ENCODE data around the gene PTK7. TPM values are rescaled to one million over a fixed set of nuclear protein-coding genes. Genes with fewer than 3 reads are reported as not detected.
A peak's percentile ranks its signal among the peaks of the same experiment; 100 is the strongest.

The PTK7 gene
- total RNA-seq, 1 donor from 2014 or later: 4.3 TPM

DNA sequence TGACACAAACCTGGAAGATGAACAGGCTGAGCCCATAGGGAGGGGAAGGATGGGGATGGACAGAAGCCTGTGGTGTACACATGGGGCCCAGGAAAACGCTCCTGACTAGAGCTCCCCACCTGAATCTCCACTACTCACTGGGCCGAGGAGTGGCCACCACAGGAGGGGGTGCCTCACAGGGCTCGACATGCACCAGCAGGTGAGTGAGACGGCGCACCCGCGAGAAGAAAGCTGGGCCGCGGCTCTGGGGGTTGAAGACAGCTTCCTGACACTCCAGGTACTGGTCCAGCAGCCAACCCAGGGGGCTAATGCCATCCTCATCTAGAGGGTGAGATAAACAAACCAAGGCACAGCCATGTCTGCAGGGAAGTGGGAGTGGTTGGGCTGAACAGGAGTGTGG lies 32.8 kb upstream of the PTK7 start:
- DNase-seq: no peak
- Mint-ChIP-seq H3K9me3 (no peaks in the 10 kb centered on the region), H3K27ac (no peak overlapping the region)

DNA sequence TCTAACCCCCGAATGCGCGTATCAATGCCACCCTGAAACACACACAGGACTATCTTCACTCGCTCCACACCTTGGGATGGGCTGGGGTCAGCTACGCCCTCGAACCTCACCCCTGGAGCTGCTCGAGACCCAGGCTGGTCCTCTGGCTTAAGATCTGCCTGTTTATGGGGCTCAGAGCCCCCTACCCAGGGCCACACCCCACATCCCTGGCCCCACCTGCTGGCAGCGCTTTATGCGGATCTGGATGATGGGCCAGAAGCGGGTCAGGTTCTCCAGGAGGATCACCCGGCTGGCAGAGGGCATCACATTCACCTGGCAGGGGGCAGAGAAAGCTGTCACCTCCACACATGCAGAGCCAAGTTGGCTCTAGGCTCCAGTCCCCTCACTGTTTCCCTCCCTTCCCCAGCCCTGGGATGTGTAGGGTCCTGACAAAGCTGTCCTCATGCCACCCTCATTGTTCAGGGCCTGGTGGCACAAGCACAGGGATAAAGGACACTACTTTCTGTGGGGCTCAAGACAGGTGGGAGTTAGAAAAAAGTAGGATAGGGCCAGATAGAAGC lies 30.7 kb upstream of the PTK7 start:
- no peak for DNase-seq
- no peak overlapping the region for H3K4me3 Mint-ChIP-seq
- intact Hi-C loops (cut with micrococcal nuclease): no loop called here
- H3K4me1 Mint-ChIP-seq: no peaks in the 10 kb centered on the region
- no peaks in the 10 kb centered on the region for H3K27me3 Mint-ChIP-seq
- peaks cover 40% of the 10 kb centered on the region for H3K36me3 Mint-ChIP-seq (ENCODE audit: low read depth)
- no peaks in the 10 kb centered on the region for H3K9me3 Mint-ChIP-seq
- no peak overlapping the region for H3K27ac Mint-ChIP-seq

More for the DNA sequence above, 32.8 kb upstream of the PTK7 start:
- Mint-ChIP-seq H3K27me3 (no peaks in the 10 kb centered on the region), H3K36me3 (ENCODE audit: low read depth) (peaks cover 43% of the 10 kb centered on the region), H3K4me3 (no peak overlapping the region), H3K4me1 (no peaks in the 10 kb centered on the region)
- intact Hi-C loops (cut with micrococcal nuclease): no loop called here

DNA sequence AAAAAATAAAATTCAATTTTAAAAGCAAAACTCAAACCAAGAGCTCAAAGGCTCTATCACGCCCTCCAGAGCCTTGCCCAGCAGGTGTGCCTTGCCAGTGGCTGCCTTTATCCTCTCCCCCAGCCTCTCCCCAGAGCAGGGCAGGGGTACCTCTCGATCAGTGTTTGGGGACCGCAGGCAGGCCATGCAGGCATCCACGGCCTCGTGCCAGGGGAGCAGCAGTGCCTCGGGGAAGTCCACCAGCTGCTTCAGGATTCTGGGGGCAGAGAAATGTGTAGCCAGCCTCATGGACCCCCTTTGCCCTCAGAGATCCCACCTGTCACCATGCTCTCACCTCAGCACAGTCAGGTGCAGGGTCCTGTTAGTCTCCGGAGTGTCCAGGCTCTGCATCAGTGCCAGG lies 28.1 kb upstream of the PTK7 start:
- no peaks in the 10 kb centered on the region for H3K27me3 Mint-ChIP-seq
- H3K4me3 Mint-ChIP-seq: no peak overlapping the region
- peaks cover 20% of the 10 kb centered on the region for H3K4me1 Mint-ChIP-seq
- intact Hi-C loops (cut with micrococcal nuclease): no loop called here
- H3K9me3 Mint-ChIP-seq: no peaks in the 10 kb centered on the region
- peaks cover 44% of the 10 kb centered on the region for H3K36me3 Mint-ChIP-seq (ENCODE audit: low read depth)
- no peak overlapping the region for H3K27ac Mint-ChIP-seq
- no peak for DNase-seq

DNA sequence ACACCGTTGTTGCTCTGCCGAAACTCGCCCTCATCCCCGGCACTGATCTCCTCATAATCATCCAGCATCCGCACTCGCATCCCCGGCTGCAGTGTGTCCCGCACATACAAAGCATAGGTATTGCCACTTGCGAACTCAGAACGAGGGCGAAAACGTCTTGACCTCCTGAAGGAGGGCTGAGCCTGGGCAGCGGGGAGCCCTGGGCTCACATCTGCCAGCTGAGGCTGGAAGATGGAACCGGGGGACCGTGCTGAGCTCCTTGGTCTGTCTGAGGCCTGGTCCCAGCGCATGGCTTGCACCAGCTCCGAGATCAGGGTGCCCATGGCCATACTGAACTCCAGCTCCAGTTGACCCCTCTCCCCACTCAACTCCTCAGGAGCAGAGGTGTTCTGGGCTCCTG lies 25.1 kb upstream of the PTK7 start:
- DNase-seq: no peak
- Mint-ChIP-seq H3K4me1 (peaks cover 32% of the 10 kb centered on the region), H3K27ac (no peak overlapping the region), H3K27me3 (no peaks in the 10 kb centered on the region), H3K4me3 (peak overlapping the region; percentile 22), H3K36me3 (ENCODE audit: low read depth) (peaks cover 44% of the 10 kb centered on the region), H3K9me3 (no peaks in the 10 kb centered on the region)
- intact Hi-C loops (cut with micrococcal nuclease): loop anchor here (5.0 to 10.0 kb wide), 4 partner anchors 74 to 486 kb away; partner anchors contain the start of genes PEX6, POLR1C, UBR2 and YIPF3

DNA sequence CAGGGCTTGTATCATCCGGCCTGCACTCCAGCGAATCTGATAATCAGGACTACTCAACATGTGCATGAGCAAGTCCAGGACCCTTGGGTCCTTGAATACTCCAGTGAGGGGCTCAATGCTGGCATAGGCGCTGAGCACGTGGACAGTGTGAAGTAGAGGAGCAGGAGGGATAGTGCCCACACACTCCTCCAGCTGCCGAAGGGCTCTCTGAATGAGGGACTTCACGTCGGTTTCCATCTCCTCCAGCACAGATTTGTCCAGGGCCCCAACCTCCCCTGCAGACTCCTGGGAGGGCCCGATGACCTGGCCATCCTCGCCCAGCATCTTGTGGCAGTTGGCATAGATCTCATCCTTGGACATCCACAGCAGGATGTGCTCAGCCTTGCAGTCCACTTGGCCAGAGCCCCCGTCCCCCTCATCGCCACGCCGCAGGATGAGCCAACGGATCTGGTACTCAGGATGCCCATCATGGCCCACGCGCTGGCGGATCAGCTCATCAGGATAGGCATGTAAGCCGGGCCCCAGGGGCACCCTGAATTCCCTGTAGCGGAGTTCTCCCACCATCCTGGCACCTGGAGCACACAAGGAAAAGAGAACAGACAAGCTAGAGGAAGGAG lies 23.8 kb upstream of the PTK7 start:
- peak overlapping the region; percentile 96 for H3K4me3 Mint-ChIP-seq
- no peak for DNase-seq
- H3K9me3 Mint-ChIP-seq: no peaks in the 10 kb centered on the region
- peaks cover 32% of the 10 kb centered on the region for H3K4me1 Mint-ChIP-seq
- peak overlapping the region; percentile 98 for H3K27ac Mint-ChIP-seq
- intact Hi-C loops (cut with micrococcal nuclease): loop anchor here (5.0 to 10.0 kb wide), 4 partner anchors 75 to 488 kb away; partner anchors contain the start of genes PEX6, POLR1C, UBR2 and YIPF3
- H3K36me3 Mint-ChIP-seq (ENCODE audit: low read depth): peaks cover 40% of the 10 kb centered on the region
- H3K27me3 Mint-ChIP-seq: no peaks in the 10 kb centered on the region

DNA sequence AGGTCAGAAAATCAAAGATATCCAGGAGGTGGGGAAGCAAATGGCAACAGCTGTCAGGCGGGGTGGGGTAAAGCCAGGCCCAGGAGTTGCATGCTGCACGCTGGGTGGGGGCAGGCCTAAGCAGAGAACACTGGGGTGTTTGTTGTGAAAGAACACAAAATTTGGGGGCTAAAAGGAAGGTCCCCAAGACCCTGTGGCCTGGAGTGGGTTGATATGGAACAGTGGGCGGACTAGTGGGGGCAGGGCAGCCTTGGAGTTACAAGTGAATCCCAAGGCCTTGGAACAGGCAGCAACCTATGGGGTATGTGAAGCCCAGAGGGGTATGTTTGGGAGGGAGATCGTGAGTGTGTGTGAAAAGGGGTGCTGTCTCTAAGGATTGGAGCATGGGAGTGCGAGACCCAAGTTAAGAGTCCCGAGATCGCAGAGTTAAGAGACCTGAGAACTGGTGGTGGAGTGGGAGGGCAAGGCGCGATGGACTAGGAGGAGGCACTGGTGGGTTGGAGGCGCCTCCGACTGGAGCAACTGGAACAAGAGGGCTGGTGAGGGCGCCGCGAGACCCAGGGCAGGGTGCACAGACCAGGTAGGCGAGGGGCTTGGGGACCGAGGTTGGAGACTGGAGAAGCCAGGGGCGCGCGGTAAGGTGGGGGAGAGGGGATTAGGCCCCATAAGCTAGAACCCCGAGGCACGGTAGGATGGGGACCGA lies 23.1 kb upstream of the PTK7 start:
- DNase-seq: peak; percentile 75
- Mint-ChIP-seq H3K27ac (peak overlapping the region; percentile 98), H3K36me3 (ENCODE audit: low read depth) (peaks cover 46% of the 10 kb centered on the region), H3K27me3 (no peaks in the 10 kb centered on the region), H3K4me1 (peaks cover 36% of the 10 kb centered on the region), H3K4me3 (peak overlapping the region; percentile 96), H3K9me3 (no peaks in the 10 kb centered on the region)
- intact Hi-C loops (cut with micrococcal nuclease): loop anchor here (1.0 to 10.0 kb wide), 6 partner anchors 32 to 488 kb away; partner anchors contain the start of genes CNPY3, PEX6, POLR1C and RRP36

DNA sequence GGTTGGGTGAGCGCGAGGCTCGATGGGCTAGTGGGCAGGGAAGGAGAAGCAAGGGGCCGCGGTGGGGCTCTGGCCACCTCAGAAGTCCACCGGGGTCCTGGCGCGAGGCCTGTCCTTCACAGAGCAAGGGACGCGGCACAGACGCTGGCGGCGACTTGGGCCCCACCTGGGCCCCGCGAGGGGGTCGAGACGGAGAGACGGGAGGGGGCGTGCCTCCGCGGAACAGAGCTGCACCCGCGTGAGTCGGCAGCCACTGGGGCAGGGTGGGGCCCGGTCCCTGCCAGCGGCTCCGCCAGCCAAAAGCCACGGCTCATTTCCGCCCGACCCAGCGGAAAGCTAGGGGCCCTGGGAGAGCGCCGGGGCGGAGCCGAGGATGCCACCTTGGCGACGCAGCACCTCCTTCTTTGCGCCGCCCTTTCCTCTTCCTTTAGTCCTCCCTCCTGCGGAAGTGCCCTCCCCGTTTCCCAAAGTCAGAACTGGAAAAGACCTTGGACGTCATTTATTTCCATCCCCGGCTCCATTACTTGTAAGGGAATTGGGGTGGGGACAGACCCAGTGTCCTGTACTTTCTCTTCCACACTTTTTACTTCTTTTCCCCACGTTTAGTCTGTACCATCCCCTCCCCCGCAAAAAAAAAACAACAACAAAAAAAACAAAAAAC lies 22.4 kb upstream of the PTK7 start, which contains the start of gene CUL7:
CUL7 (minus strand) TSS at position 307 of the 661 bp plus-strand sequence. CDS start 1,063 bp downstream, outside the sequence.
- Mint-ChIP-seq H3K27me3 (no peaks in the 10 kb centered on the region), H3K4me3 (peak within 1 kb of the TSS; percentile 96), H3K36me3 (ENCODE audit: low read depth) (peaks cover 49% of the 10 kb centered on the region), H3K27ac (peak within 1 kb of the TSS; percentile 98), H3K4me1 (peaks cover 43% of the 10 kb centered on the region), H3K9me3 (no peaks in the 10 kb centered on the region)
- intact Hi-C loops (cut with micrococcal nuclease): loop anchor here (1.0 to 10.0 kb wide), 6 partner anchors 32 to 489 kb away; partner anchors contain the start of genes CNPY3, PEX6, POLR1C and RRP36
- peak; percentile 98 for DNase-seq

DNA sequence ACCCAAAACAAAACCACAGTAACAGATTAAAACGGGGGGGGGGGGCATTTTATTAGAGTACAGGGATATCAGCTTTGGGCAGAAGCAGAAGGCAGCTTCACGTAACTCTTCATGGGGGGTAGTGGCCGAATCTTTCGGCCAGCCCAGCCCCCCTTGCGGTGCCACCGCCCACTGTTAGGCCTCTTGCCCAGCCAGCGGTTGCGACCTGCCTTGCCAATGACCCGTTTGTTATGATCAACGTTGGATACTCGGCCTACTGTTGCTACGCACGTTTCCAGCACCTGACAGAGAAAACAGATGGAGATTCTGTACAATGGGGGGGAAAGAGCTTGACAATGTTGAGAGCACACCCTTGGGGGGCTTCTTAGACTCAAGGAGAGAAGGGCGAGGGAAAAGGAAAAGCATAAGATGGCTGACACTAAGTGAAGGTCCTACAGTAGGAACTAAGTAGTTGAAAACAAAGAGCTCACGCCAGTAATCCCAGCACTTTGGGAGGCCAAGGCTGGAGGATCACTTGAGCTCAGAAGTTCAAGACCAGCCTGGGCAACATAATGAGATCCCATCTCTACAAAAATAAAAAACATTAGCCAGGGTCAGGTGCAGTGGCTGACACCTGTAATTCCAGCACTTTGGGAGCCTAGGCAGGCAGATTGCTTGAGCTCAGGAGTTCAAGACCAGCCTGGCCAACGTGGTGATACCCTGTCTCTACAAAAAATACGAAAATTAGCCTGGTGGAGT lies 21.7 kb upstream of the PTK7 start:
- Mint-ChIP-seq H3K9me3 (no peaks in the 10 kb centered on the region), H3K27me3 (no peaks in the 10 kb centered on the region), H3K36me3 (ENCODE audit: low read depth) (peaks cover 47% of the 10 kb centered on the region), H3K4me1 (peaks cover 46% of the 10 kb centered on the region), H3K4me3 (peak overlapping the region; percentile 96), H3K27ac (peak overlapping the region; percentile 98)
- DNase-seq: no peak
- intact Hi-C loops (cut with micrococcal nuclease): loop anchor here (5.0 to 10.0 kb wide), 4 partner anchors 77 to 490 kb away; partner anchors contain the start of genes PEX6, POLR1C, UBR2 and YIPF3

DNA sequence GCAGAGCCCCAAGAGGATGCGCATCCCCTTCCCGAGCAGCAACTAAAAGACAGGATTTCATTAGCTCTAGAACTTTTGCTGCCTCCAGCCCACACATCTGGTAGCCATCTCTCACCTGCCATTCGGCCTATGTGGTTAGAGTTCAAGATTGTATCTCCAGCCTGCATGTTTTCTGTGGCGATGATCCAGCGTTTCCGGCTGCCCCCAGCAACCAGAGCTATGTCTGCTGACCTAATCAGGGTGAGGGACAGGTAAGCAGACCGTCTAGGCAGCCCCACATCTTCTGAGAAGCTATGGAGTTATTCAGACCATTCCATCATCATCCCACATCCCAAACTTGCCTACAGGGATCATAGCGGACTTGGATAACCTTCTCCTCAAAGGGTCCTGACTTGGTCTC lies 20.1 kb upstream of the PTK7 start:
- Mint-ChIP-seq H3K36me3 (ENCODE audit: low read depth) (peaks cover 40% of the 10 kb centered on the region), H3K4me1 (peaks cover 55% of the 10 kb centered on the region), H3K27ac (no peak overlapping the region), H3K9me3 (no peaks in the 10 kb centered on the region), H3K27me3 (no peaks in the 10 kb centered on the region), H3K4me3 (no peak overlapping the region)
- DNase-seq: no peak
- intact Hi-C loops (cut with micrococcal nuclease): loop anchor here (10.0 kb wide), 2 partner anchors 329 to 491 kb away; partner anchors contain the start of gene UBR2

DNA sequence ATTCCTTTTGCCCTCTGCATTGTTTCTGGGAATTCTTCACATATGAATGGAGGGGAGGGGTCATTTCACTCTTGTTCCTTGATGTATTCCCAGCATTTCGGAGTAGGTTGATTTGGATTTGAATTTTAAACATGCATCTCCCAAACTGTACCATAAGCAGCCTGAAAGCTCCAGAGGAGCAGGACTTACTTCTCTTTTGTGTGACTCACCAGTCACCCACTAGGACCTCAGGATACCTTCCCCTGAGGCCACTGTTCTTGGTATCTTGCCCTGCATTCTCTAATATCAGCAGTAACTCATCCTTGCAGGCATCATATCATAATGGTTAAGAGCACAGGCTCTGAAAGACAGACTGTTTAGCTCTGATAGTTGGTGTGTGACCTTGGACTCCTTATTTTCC lies 17.6 kb upstream of the PTK7 start:
- Mint-ChIP-seq H3K36me3 (ENCODE audit: low read depth) (peaks cover 29% of the 10 kb centered on the region), H3K9me3 (no peaks in the 10 kb centered on the region), H3K27ac (peak overlapping the region; percentile 98), H3K4me1 (peaks cover 40% of the 10 kb centered on the region), H3K27me3 (no peaks in the 10 kb centered on the region), H3K4me3 (peak overlapping the region; percentile 99)
- intact Hi-C loops (cut with micrococcal nuclease): loop anchor here (2.0 to 10.0 kb wide), 3 partner anchors 74 to 494 kb away; partner anchors contain the start of genes PPP2R5D and UBR2
- no peak for DNase-seq

DNA sequence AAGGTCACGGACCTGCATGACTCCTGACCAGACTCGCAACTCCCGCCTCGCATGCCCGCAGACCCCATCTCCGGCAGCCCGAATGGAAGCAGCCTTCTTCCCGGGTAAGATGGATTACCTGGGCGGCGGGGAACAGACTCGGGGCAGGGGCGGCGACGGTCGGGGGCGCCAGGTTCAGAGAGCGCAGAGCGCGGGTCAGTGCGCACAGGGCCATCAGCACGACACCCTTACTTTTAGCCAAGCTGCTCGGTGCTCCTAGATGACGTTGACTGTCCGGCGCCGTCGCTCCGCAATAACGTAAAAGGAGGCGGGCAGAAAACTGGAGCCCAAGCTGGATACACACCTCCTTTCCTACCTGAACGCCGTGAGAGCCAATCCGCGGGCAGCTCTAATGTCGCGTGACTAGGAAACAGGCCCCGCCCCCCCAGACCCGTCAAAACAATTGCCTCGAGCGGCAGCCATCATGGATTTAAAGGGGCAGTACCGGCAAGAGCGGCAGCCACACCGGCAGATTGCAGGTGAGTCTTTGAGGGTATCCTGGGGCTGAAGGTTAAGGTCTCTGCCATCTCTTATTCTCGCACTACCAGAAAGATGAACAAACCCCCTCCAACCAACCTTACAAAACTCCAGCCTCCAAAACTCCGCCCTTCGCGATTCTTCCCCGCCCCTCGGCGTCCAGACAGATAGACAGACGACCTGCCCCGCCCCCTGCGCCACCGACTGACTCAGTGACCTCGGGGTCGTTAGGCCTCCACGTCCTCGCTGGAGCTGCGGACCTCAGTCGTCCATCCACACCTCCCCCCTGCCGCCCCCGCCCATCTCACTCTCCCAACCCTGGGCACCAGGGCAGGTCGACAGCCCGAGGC lies 16.7 kb upstream of the PTK7 start, which contains the start of the genes KLC4 and MRPL2:
KLC4 (plus strand) TSS at position 464 of the 866 bp plus-strand sequence. CDS start 1,705 bp downstream, outside the sequence.
MRPL2 (minus strand) TSS at position 267 of the 866 bp plus-strand sequence; CDS start at position 214, 53 bp downstream.
- H3K36me3 Mint-ChIP-seq (ENCODE audit: low read depth): peaks cover 24% of the 10 kb centered on the region
- intact Hi-C loops (cut with micrococcal nuclease): loop anchor here (1.0 to 10.0 kb wide), 8 partner anchors 45 to 495 kb away; partner anchors contain the start of genes CNPY3, KLHDC3, PPP2R5D and SRF
- no peaks in the 10 kb centered on the region for H3K27me3 Mint-ChIP-seq

More for the DNA sequence above, 16.7 kb upstream of the PTK7 start, which contains the start of the genes KLC4 and MRPL2:
- peaks cover 35% of the 10 kb centered on the region for H3K4me1 Mint-ChIP-seq
- H3K4me3 Mint-ChIP-seq: peak within 1 kb of the TSS; percentile 99
- DNase-seq: peak; percentile 99
- H3K9me3 Mint-ChIP-seq: no peaks in the 10 kb centered on the region
- peak within 1 kb of the TSS; percentile 98 for H3K27ac Mint-ChIP-seq
